CD8-positive, alpha-beta memory T cell (primary cell): ENCODE results near the gene IL17F. TPM values are rescaled to one million over a fixed set of nuclear protein-coding genes. Genes with fewer than 3 reads are reported as not detected.
"Not testable (repeated sequence)": the region's sequence is repeated elsewhere in the genome, so short reads cannot be mapped to it uniquely, and the experiment has no call there.

Experiments
- CTCF ChIA-PET: fragments of 350-600 bp; sonication (Branson Sonifier 250); formaldehyde crosslinking; loops from one replicate; lab custom pipeline; 2021; ENCODE audit warnings: antibody characterized with exemption; lab: Charles Lee
- POLR2A ChIA-PET: fragments of 350-600 bp; sonication (Branson Sonifier 250); formaldehyde crosslinking; loops from one replicate; lab custom pipeline; 2021; ENCODE audit warnings: antibody characterized with exemption; lab: Charles Lee
- DNase-seq, 5 donors: peaks; one replicate each; pipeline versions ENCODE4 v3.0.0 to v3.0.0-alpha.2; 2020 to 2022; ENCODE audit warnings: mixed read lengths in 1 of 5
- H3K27ac ChIP-seq: one replicate; pipeline ENCODE4 v1.7.0; 2013; ENCODE audit warnings: low read depth, mild to moderate bottlenecking, low read length, moderate library complexity
- H3K27me3 ChIP-seq: 2 replicates; pipeline ENCODE4 v1.7.0; 2013; ENCODE audit warnings: low read length, mild to moderate bottlenecking; ENCODE audit not compliant: insufficient read depth, poor library complexity, severe bottlenecking
- H3K36me3 ChIP-seq: 2 replicates; pipeline ENCODE4 v1.7.0; 2013; ENCODE audit warnings: mild to moderate bottlenecking, low read length, moderate library complexity; ENCODE audit not compliant: insufficient read depth
- H3K4me1 ChIP-seq: 2 replicates; pipeline ENCODE4 v1.7.0; 2013; ENCODE audit warnings: mild to moderate bottlenecking, low read length, moderate library complexity; ENCODE audit not compliant: insufficient read depth
- H3K4me3 ChIP-seq: 2 replicates; pipeline ENCODE4 v1.7.0; 2013; ENCODE audit warnings: mild to moderate bottlenecking, low read length
- H3K9me3 ChIP-seq: 2 replicates; pipeline ENCODE4 v1.7.0; 2013; ENCODE audit warnings: mild to moderate bottlenecking, low read length
- H3K27ac Mint-ChIP-seq, 8 donors: one replicate each; pipeline ENCODE4 v1.8.0; 2020 to 2021; ENCODE audit warnings: mixed read lengths in 8 of 8, mild to moderate bottlenecking in 6 of 8, inconsistent platforms in 3 of 8, moderate library complexity in 3 of 8
- H3K27me3 Mint-ChIP-seq, 2 donors: one replicate each; pipeline ENCODE4 v1.8.0; 2020 to 2021; ENCODE audit warnings: mixed read lengths in 2 of 2, mild to moderate bottlenecking in 1 of 2, moderate library complexity in 1 of 2
- H3K36me3 Mint-ChIP-seq, 3 donors: one replicate each; pipeline ENCODE4 v1.8.0; 2020 to 2021; ENCODE audit warnings: mixed read lengths in 3 of 3, inconsistent platforms in 1 of 3, mild to moderate bottlenecking in 1 of 3
- H3K4me1 Mint-ChIP-seq, 3 donors: one replicate each; pipeline ENCODE4 v1.8.0; 2020 to 2021; ENCODE audit warnings: mixed read lengths in 3 of 3, inconsistent platforms in 1 of 3, mild to moderate bottlenecking in 1 of 3
- H3K4me3 Mint-ChIP-seq, 7 donors: one replicate each; pipeline ENCODE4 v1.8.0; 2020 to 2021; ENCODE audit warnings: mixed read lengths in 7 of 7, mild to moderate bottlenecking in 6 of 7, moderate library complexity in 4 of 7, inconsistent platforms in 2 of 7
- H3K9me3 Mint-ChIP-seq, 5 donors: one replicate each; pipeline ENCODE4 v1.8.0; 2020 to 2022; ENCODE audit warnings: mixed read lengths in 5 of 5, mild to moderate bottlenecking in 3 of 5, moderate library complexity in 2 of 5, inconsistent platforms in 1 of 5
- polyA plus RNA-seq: library from polyadenylated mRNA; unstranded; fragments of 300-500 nt; fragmentation: Illumina TruSeq; gene quantifications from one replicate; pipeline ENCODE4 v1.2.3, GENCODE V29; 2021
- total RNA-seq, 2 experiments: library from RNA; stranded (reverse); gene quantifications; one replicate each; pipeline ENCODE4 v1.2.3, GENCODE V29; 2021

Gene IL17F
- total and polyA plus RNA-seq, 3 experiments from 2014 or later: 0.84 to 2.3 TPM; not detected in 1

GRCh38 chr6:52201046-52201445 lies 43.3 kb downstream of the IL17F start:
- Histone ChIP-seq H3K27ac (no peak overlapping the region), H3K36me3 (no peaks in the 10 kb centered on the region), H3K4me1 (no peaks in the 10 kb centered on the region), H3K27me3 (no peaks in the 10 kb centered on the region), H3K9me3 (no peaks in the 10 kb centered on the region), H3K4me3 (no peak overlapping the region)
- Mint-ChIP-seq H3K9me3 (peaks cover 16 to 40% (median 33%) of the 10 kb centered on the region in 5 donors), H3K4me3 (no peak overlapping the region), H3K36me3 (peaks cover 0 to 25% (median 0%) of the 10 kb centered on the region in 3 donors), H3K4me1 (no peaks in the 10 kb centered on the region), H3K27ac (no peak overlapping the region), H3K27me3 (peaks cover 7 to 17% of the 10 kb centered on the region in 2 donors)
- no peak for DNase-seq
- ChIA-PET CTCF (no interaction called here), POLR2A (no interaction called here)

GRCh38 chr6:52200088-52200487 lies 44.2 kb downstream of the IL17F start:
- H3K4me1 ChIP-seq, DNase-seq, H3K9me3 ChIP-seq, H3K4me1 Mint-ChIP-seq, H3K27me3 ChIP-seq, POLR2A ChIA-PET, H3K36me3 ChIP-seq, H3K4me3 ChIP-seq, CTCF ChIA-PET, H3K27ac Mint-ChIP-seq, H3K4me3 Mint-ChIP-seq, H3K27ac ChIP-seq: not testable (repeated sequence)
- Mint-ChIP-seq H3K36me3 (peaks cover 0 to 25% (median 0%) of the 10 kb centered on the region in 3 donors), H3K27me3 (peaks cover 7 to 21% of the 10 kb centered on the region in 2 donors), H3K9me3 (peaks cover 16 to 40% (median 33%) of the 10 kb centered on the region in 5 donors)

DNA sequence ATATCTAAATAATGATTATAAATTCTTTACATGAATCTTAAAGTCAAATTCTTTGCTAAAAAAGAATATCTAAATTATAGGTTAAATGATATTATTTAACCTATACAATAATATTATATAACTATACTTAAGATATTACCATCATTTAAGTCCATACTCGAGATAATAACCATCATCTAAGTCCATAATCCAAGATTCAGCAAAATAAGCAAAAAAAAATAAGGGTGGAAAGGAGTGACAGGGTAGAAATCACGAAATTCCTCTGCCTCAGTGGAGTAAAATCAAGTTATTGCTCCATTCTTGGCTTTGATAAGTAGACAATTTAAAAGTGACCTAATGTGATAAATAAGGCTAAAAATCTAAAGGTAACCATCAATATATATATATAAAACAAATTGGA lies 48.4 kb downstream of the IL17F start:
- CTCF ChIA-PET: no interaction called here
- POLR2A ChIA-PET: no interaction called here

GRCh38 chr6:52191824-52192223 lies 52.5 kb downstream of the IL17F start:
- Mint-ChIP-seq H3K27me3 (peaks cover 6 to 58% of the 10 kb centered on the region in 2 donors), H3K27ac (no peak overlapping the region), H3K4me1 (no peaks in the 10 kb centered on the region), H3K36me3 (no peaks in the 10 kb centered on the region), H3K9me3 (no peaks in the 10 kb centered on the region), H3K4me3 (no peak overlapping the region)
- no peaks in the 10 kb centered on the region for H3K9me3 ChIP-seq
- no peak for DNase-seq
- ChIA-PET POLR2A (no interaction called here), CTCF (interaction anchor here (1.4 kb wide), 1 partner anchor 18 kb away, joined by 3 read pairs; no protein-coding TSS in a partner anchor)
- no peak overlapping the region for H3K4me3 ChIP-seq
- peaks cover 4% of the 10 kb centered on the region for H3K27me3 ChIP-seq
- no peaks in the 10 kb centered on the region for H3K36me3 ChIP-seq
- H3K27ac ChIP-seq: no peak overlapping the region
- H3K4me1 ChIP-seq: no peaks in the 10 kb centered on the region

More for the DNA sequence above, 48.4 kb downstream of the IL17F start:
- Histone ChIP-seq H3K4me1 (no peaks in the 10 kb centered on the region), H3K9me3 (no peaks in the 10 kb centered on the region), H3K27ac (no peak overlapping the region), H3K27me3 (peaks cover 4% of the 10 kb centered on the region), H3K36me3 (no peaks in the 10 kb centered on the region), H3K4me3 (no peak overlapping the region)
- Mint-ChIP-seq H3K4me1 (no peaks in the 10 kb centered on the region), H3K27me3 (peaks cover 11 to 46% of the 10 kb centered on the region in 2 donors), H3K4me3 (no peak overlapping the region), H3K9me3 (peaks cover 8 to 27% (median 23%) of the 10 kb centered on the region in 5 donors), H3K36me3 (peaks cover 0 to 18% (median 0%) of the 10 kb centered on the region in 3 donors), H3K27ac (no peak overlapping the region)
- DNase-seq: no peak

DNA sequence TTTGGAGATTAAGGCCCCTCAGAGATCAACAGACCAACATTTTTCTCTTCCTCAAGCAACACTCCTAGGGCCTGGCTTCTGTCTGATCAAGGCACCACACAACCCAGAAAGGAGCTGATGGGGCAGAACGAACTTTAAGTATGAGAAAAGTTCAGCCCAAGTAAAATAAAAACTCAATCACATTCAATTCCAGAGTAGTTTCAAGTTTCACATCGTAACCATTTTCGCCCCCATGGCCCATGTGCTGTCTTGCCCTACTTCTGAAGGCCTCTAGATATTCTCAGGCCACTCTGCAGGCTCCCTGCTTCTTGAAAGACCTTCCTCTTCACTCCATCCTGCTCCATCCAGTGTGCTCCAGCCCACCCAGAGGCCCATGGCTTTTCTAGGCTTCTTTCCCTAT lies 53.9 kb downstream of the IL17F start:
- peaks cover 15 to 68% of the 10 kb centered on the region in 2 donors for H3K27me3 Mint-ChIP-seq
- no peak overlapping the region for H3K27ac ChIP-seq
- peaks cover 4% of the 10 kb centered on the region for H3K27me3 ChIP-seq
- no peaks in the 10 kb centered on the region for H3K36me3 Mint-ChIP-seq
- no peak overlapping the region for H3K4me3 ChIP-seq
- no peak overlapping the region for H3K27ac Mint-ChIP-seq
- no peaks in the 10 kb centered on the region for H3K9me3 Mint-ChIP-seq
- no peak for DNase-seq
- H3K4me1 Mint-ChIP-seq: no peaks in the 10 kb centered on the region
- H3K4me3 Mint-ChIP-seq: peak overlapping the region in 1 of 7 donors; percentile 38
- no peaks in the 10 kb centered on the region for H3K9me3 ChIP-seq
- CTCF ChIA-PET: interaction anchor here (1.4 kb wide), 1 partner anchor 16 kb away, joined by 3 read pairs; no protein-coding TSS in a partner anchor
- H3K4me1 ChIP-seq: no peaks in the 10 kb centered on the region
- POLR2A ChIA-PET: no interaction called here
- no peaks in the 10 kb centered on the region for H3K36me3 ChIP-seq

GRCh38 chr6:52189974-52190373 lies 54.3 kb downstream of the IL17F start:
- Mint-ChIP-seq H3K9me3 (no peaks in the 10 kb centered on the region), H3K4me3 (no peak overlapping the region)
- CTCF ChIA-PET: no interaction called here

DNA sequence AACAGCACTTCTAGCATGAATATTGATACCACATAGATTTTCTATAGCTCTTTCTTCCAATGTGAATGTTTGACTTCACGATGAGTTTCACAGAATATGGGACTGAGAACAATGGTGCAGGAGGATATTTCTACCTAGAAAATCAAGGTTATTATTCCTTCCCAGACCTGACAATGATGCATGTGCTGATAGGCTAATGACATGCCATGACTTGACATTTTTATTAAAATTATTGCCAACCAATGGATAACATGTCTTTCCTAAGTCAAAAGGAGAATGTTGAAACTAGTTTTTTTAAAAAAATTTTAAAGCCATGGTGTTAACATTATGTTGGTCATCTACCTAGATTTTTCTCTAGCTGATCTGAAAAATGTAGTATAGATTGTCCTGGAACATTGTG lies 57.2 kb downstream of the IL17F start:
- Mint-ChIP-seq H3K27me3 (peaks cover 35 to 73% of the 10 kb centered on the region in 2 donors), H3K4me3 (no peak overlapping the region), H3K4me1 (no peaks in the 10 kb centered on the region), H3K27ac (no peak overlapping the region), H3K9me3 (no peaks in the 10 kb centered on the region), H3K36me3 (no peaks in the 10 kb centered on the region)
- no peaks in the 10 kb centered on the region for H3K36me3 ChIP-seq
- H3K9me3 ChIP-seq: no peaks in the 10 kb centered on the region
- no peaks in the 10 kb centered on the region for H3K27me3 ChIP-seq
- no peak overlapping the region for H3K27ac ChIP-seq
- POLR2A ChIA-PET: no interaction called here
- DNase-seq: no peak
- no peaks in the 10 kb centered on the region for H3K4me1 ChIP-seq
- no peak overlapping the region for H3K4me3 ChIP-seq
- CTCF ChIA-PET: no interaction called here

More at GRCh38 chr6:52189974-52190373, 54.3 kb downstream of the IL17F start:
- Histone ChIP-seq H3K27me3 (peaks cover 4% of the 10 kb centered on the region), H3K4me1 (no peaks in the 10 kb centered on the region), H3K9me3 (no peaks in the 10 kb centered on the region), H3K36me3 (no peaks in the 10 kb centered on the region), H3K4me3 (no peak overlapping the region), H3K27ac (no peak overlapping the region)
- Mint-ChIP-seq H3K27me3 (peaks cover 18 to 67% of the 10 kb centered on the region in 2 donors), H3K36me3 (no peaks in the 10 kb centered on the region), H3K27ac (no peak overlapping the region), H3K4me1 (no peaks in the 10 kb centered on the region)
- DNase-seq: no peak
- POLR2A ChIA-PET: no interaction called here
